Nephron progenitor cell (in vitro differentiated cells): Measurements from ENCODE around the gene RPTOR.

Source experiments
- DNase-seq: peaks from one replicate; pipeline ENCODE4 v3.0.0; 2021
- H3K27ac Mint-ChIP-seq: 2 replicates; pipeline ENCODE4 v1.8.0; 2021; ENCODE audit warnings: mild to moderate bottlenecking, moderate library complexity, mixed read lengths
- H3K27me3 Mint-ChIP-seq: 2 replicates; pipeline ENCODE4 v1.8.0; 2021; ENCODE audit warnings: mild to moderate bottlenecking, low read depth, mixed read lengths; ENCODE audit not compliant: poor library complexity
- H3K36me3 Mint-ChIP-seq: 2 replicates; pipeline ENCODE4 v1.8.0; 2021; ENCODE audit warnings: low read depth, mixed read lengths
- H3K4me1 Mint-ChIP-seq: 2 replicates; pipeline ENCODE4 v1.8.0; 2021; ENCODE audit warnings: mixed read lengths
- H3K4me3 Mint-ChIP-seq: 2 replicates; pipeline ENCODE4 v1.8.0; 2021; ENCODE audit warnings: mild to moderate bottlenecking, moderate library complexity, mixed read lengths
- H3K9me3 Mint-ChIP-seq: 2 replicates; pipeline ENCODE4 v1.8.0; 2021; ENCODE audit warnings: mild to moderate bottlenecking, moderate library complexity, mixed read lengths
- CTCF ChIP-seq: fragments of 200-600 bp; sonication (generic); IDR thresholded peaks from 2 replicates; pipeline ENCODE4 v1.5.0; 2021; ENCODE audit warnings: antibody characterized with exemption

RPTOR gene

GRCh38 chr17:80649200-80649644 lies 104.6 kb downstream of the RPTOR start:
- Mint-ChIP-seq H3K4me3 (no peak overlapping the region), H3K27ac (no peak overlapping the region), H3K27me3 (no peaks in the 10 kb centered on the region), H3K9me3 (peaks cover 4% of the 10 kb centered on the region), H3K36me3 (peaks cover 23% of the 10 kb centered on the region), H3K4me1 (peaks cover 65% of the 10 kb centered on the region)
- no peak for TF ChIP-seq CTCF
- no peak for DNase-seq

GRCh38 chr17:80649672-80650330 lies 105.2 kb downstream of the RPTOR start:
- peak overlapping the region; percentile 23 for H3K27ac Mint-ChIP-seq
- peak; percentile 70 for TF ChIP-seq CTCF
- H3K9me3 Mint-ChIP-seq, result peaks cover 4% of the 10 kb centered on the region
- peaks cover 20% of the 10 kb centered on the region for H3K36me3 Mint-ChIP-seq
- no peak overlapping the region for H3K4me3 Mint-ChIP-seq
- peaks cover 62% of the 10 kb centered on the region for H3K4me1 Mint-ChIP-seq
- peak; percentile 62 for DNase-seq
- no peaks in the 10 kb centered on the region for H3K27me3 Mint-ChIP-seq

GRCh38 chr17:80650331-80650672 lies 105.7 kb downstream of the RPTOR start:
- peak overlapping the region; percentile 23 for H3K27ac Mint-ChIP-seq
- no peaks in the 10 kb centered on the region for H3K27me3 Mint-ChIP-seq
- H3K9me3 Mint-ChIP-seq, result peaks cover 4% of the 10 kb centered on the region
- peaks cover 58% of the 10 kb centered on the region for H3K4me1 Mint-ChIP-seq
- peaks cover 18% of the 10 kb centered on the region for H3K36me3 Mint-ChIP-seq
- H3K4me3 Mint-ChIP-seq, result no peak overlapping the region
- DNase-seq, result no peak
- no peak for TF ChIP-seq CTCF

GRCh38 chr17:80650751-80651518 lies 106.3 kb downstream of the RPTOR start:
- no peak overlapping the region for H3K4me3 Mint-ChIP-seq
- DNase-seq, result no peak
- H3K27ac Mint-ChIP-seq, result no peak overlapping the region
- TF ChIP-seq CTCF, result no peak
- no peaks in the 10 kb centered on the region for H3K27me3 Mint-ChIP-seq
- peaks cover 23% of the 10 kb centered on the region for H3K36me3 Mint-ChIP-seq
- peaks cover 10% of the 10 kb centered on the region for H3K9me3 Mint-ChIP-seq
- H3K4me1 Mint-ChIP-seq, result peaks cover 58% of the 10 kb centered on the region

GRCh38 chr17:80652756-80653330 lies 108.2 kb downstream of the RPTOR start:
- TF ChIP-seq CTCF, result no peak
- DNase-seq, result no peak
- Mint-ChIP-seq H3K9me3 (peaks cover 25% of the 10 kb centered on the region), H3K27ac (no peak overlapping the region), H3K27me3 (no peaks in the 10 kb centered on the region), H3K36me3 (peaks cover 35% of the 10 kb centered on the region), H3K4me3 (no peak overlapping the region), H3K4me1 (peaks cover 56% of the 10 kb centered on the region)
